Measurements from ENCODE around the gene RNF111. TPM values are rescaled to one million over a fixed set of nuclear protein-coding genes. Genes with fewer than 3 reads are reported as not detected.

Gene RNF111
- total RNA-seq, 4 donors from 2014 or later, result 16.1 to 93.1 (median 25.3) TPM

GRCh38 chr15:59011262-59011952, 23.9 kb downstream of the RNF111 start:
- H3K27me3 ChIP-seq, result no peaks in the 10 kb centered on the region
- H3K27ac ChIP-seq, result no peak overlapping the region
- 76 to 82% methylated on average over 3 of the region's 3 CpGs for WGBS, 2 donors (ENCODE audit: low coverage in 1 of 2)
- in situ Hi-C loops (cut with MboI; ENCODE audit: low pct_ligation_motif_present in 1 of 4, low pct_unique_long_range_greater_than_20kb in 1 of 4, low sequenced_read_pairs in 3 of 4), result no loop called here
- TF ChIP-seq EP300 (IDR thresholded peaks at IDR 0.05; ENCODE audit: low read depth) (no peak), CTCF (IDR thresholded peaks at IDR 0.05) (no peak), POLR2AphosphoS5 (IDR thresholded peaks at IDR 0.05) (no peak), POLR2A (IDR thresholded peaks at IDR 0.05) (no peak)
- no peaks in the 10 kb centered on the region for H3K9me3 ChIP-seq
- DNase-seq, result no peak
- peaks cover 0 to 3% (median 0%) of the 10 kb centered on the region in 4 donors for H3K36me3 ChIP-seq
- H3K4me1 ChIP-seq, result peaks cover 0 to 10% (median 1%) of the 10 kb centered on the region in 4 donors
- no peak overlapping the region for H3K4me3 ChIP-seq
- intact Hi-C loops (cut with DNase I; ENCODE audit: low total_unique reads), result no loop called here

DNA sequence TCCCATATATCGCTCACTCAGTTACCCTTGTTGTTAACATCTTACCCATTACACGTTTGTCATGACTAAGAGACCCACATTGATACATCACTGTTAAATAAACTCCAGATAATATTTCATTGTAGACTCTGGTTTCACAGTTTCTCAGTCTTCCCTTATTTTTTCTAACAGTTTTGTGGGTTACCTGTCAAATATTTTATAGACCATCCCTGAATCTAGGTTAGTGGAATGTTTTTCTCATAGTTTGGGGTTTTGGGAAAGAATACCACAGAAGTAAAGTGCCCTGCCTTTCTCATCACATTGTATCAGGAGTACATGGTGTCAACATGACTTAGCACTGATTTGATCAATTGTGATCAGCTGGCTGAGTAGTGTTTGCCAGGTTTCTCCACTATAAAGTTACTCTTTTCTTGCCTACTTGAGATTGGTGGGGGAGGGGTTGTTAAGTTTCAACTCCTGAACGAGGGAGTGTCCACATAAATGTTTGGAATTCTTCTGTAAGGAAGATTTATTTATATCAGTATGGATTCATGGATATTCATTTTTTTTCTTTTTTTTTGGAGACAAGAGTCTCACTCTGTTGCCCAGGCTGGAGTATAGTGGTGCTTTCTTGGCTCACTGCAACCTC, 25.9 kb downstream of the RNF111 start:
- H3K4me1 ChIP-seq, result peaks cover 0 to 10% (median 1%) of the 10 kb centered on the region in 4 donors
- no peak overlapping the region for H3K27ac ChIP-seq
- peaks cover 0 to 3% (median 0%) of the 10 kb centered on the region in 4 donors for H3K36me3 ChIP-seq
- in situ Hi-C loops (cut with MboI; ENCODE audit: low pct_ligation_motif_present in 1 of 4, low pct_unique_long_range_greater_than_20kb in 1 of 4, low sequenced_read_pairs in 3 of 4) (no loop called here), intact Hi-C loops (cut with DNase I; ENCODE audit: low total_unique reads) (no loop called here)
- H3K4me3 ChIP-seq, result no peak overlapping the region
- H3K27me3 ChIP-seq, result no peaks in the 10 kb centered on the region
- TF ChIP-seq EP300 (IDR thresholded peaks at IDR 0.05; ENCODE audit: low read depth) (no peak), CTCF (IDR thresholded peaks at IDR 0.05) (no peak), POLR2AphosphoS5 (IDR thresholded peaks at IDR 0.05) (no peak), POLR2A (IDR thresholded peaks at IDR 0.05) (no peak)
- DNase-seq, result no peak
- 76 to 81% methylated on average over 3 of the region's 3 CpGs for WGBS, 2 donors (ENCODE audit: low coverage in 1 of 2)
- H3K9me3 ChIP-seq, result no peaks in the 10 kb centered on the region

GRCh38 chr15:59014068-59014467, 26.6 kb downstream of the RNF111 start:
- H3K9me3 ChIP-seq, result no peaks in the 10 kb centered on the region

More at GRCh38 chr15:59014068-59014467, 26.6 kb downstream of the RNF111 start:
- DNase-seq, result no peak
- TF ChIP-seq POLR2A (IDR thresholded peaks at IDR 0.05) (no peak), CTCF (IDR thresholded peaks at IDR 0.05) (no peak), EP300 (IDR thresholded peaks at IDR 0.05; ENCODE audit: low read depth) (no peak), POLR2AphosphoS5 (IDR thresholded peaks at IDR 0.05) (no peak)
- in situ Hi-C loops (cut with MboI; ENCODE audit: low pct_ligation_motif_present in 1 of 4, low pct_unique_long_range_greater_than_20kb in 1 of 4, low sequenced_read_pairs in 3 of 4) (no loop called here), intact Hi-C loops (cut with DNase I; ENCODE audit: low total_unique reads) (no loop called here)
- H3K4me3 ChIP-seq, result no peak overlapping the region
- H3K4me1 ChIP-seq, result peaks cover 0 to 10% (median 1%) of the 10 kb centered on the region in 4 donors
- 87 to 100% methylated on average over 1 of the region's 1 CpG for whole genome bisulfite sequencing, 2 donors (ENCODE audit: low coverage in 1 of 2)
- no peaks in the 10 kb centered on the region for H3K27me3 ChIP-seq
- H3K36me3 ChIP-seq, result peaks cover 0 to 3% (median 0%) of the 10 kb centered on the region in 4 donors
- H3K27ac ChIP-seq, result no peak overlapping the region
